OCI-LY7 (cell line): ENCODE results near the gene UBE3C.
"Not testable (repeated sequence)": the region's sequence is repeated elsewhere in the genome, so short reads cannot be mapped to it uniquely, and the experiment has no call there.

Experiments used
- EZH2phosphoT487 ChIP-seq: fragments of 200-600 bp; sonication (generic); IDR thresholded peaks from 2 replicates; pipeline ENCODE4 v1.6.1; 2018; ENCODE audit warnings: low read depth, borderline replicate concordance, mild to moderate bottlenecking, mixed run types, antibody characterized with exemption, low read length, moderate library complexity, mixed read lengths
- TF ChIP-seq, protein P1 (sequence below): fragments of 200-600 bp; sonication (generic); conservative IDR thresholded peaks from 2 replicates; pipeline ENCODE4 v1.5.1; 2014; ENCODE audit warnings: mild to moderate bottlenecking, antibody characterized with exemption, low read length, moderate library complexity, mixed read lengths

DNA sequence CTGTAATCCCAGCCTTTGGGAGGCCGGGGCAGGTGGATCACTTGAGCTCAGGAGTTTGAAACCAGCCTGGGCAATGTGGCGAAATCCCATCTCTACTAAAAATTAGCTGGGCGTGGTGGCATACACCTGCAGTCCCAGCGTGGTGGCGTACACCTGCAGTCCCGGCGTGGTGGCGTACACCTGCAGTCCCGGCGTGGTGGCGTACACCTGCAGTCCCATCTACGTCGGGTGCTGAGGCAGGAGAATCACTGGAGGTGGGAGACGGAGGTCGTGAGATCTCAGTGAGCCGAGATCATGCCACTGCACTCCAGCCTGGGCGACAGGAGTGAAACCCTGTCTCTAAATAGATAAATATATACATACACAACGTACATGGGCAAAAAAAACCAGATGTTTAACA, 116.1 kb downstream of the UBE3C start:
- TF ChIP-seq, protein P1, sequence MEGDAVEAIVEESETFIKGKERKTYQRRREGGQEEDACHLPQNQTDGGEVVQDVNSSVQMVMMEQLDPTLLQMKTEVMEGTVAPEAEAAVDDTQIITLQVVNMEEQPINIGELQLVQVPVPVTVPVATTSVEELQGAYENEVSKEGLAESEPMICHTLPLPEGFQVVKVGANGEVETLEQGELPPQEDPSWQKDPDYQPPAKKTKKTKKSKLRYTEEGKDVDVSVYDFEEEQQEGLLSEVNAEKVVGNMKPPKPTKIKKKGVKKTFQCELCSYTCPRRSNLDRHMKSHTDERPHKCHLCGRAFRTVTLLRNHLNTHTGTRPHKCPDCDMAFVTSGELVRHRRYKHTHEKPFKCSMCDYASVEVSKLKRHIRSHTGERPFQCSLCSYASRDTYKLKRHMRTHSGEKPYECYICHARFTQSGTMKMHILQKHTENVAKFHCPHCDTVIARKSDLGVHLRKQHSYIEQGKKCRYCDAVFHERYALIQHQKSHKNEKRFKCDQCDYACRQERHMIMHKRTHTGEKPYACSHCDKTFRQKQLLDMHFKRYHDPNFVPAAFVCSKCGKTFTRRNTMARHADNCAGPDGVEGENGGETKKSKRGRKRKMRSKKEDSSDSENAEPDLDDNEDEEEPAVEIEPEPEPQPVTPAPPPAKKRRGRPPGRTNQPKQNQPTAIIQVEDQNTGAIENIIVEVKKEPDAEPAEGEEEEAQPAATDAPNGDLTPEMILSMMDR = not testable (repeated sequence)
- TF ChIP-seq EZH2phosphoT487 = not testable (repeated sequence)
